ENCODE measurements around the gene ST3GAL6.

DNA sequence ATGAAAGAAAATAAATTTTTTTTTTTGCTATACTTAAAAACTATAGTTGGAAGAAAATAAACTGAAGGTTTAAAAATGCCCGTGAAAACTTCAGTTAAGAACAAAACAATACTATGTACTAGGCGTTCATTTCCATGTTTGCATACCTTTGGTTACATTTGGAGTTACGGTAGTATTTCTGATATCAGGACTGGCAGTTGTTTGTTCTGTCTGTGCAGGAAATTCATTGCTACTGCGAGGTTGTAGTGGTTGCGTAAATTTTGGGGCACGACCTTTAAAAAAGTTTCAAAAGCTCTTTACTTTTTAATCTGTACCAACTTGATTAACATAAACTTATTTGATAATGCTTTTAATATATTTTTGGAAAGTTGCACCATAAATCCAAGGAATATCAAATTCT is 47.9 kb downstream of the ST3GAL6 start:
- TF ChIP-seq, protein P1, sequence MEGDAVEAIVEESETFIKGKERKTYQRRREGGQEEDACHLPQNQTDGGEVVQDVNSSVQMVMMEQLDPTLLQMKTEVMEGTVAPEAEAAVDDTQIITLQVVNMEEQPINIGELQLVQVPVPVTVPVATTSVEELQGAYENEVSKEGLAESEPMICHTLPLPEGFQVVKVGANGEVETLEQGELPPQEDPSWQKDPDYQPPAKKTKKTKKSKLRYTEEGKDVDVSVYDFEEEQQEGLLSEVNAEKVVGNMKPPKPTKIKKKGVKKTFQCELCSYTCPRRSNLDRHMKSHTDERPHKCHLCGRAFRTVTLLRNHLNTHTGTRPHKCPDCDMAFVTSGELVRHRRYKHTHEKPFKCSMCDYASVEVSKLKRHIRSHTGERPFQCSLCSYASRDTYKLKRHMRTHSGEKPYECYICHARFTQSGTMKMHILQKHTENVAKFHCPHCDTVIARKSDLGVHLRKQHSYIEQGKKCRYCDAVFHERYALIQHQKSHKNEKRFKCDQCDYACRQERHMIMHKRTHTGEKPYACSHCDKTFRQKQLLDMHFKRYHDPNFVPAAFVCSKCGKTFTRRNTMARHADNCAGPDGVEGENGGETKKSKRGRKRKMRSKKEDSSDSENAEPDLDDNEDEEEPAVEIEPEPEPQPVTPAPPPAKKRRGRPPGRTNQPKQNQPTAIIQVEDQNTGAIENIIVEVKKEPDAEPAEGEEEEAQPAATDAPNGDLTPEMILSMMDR (IDR thresholded peaks at IDR 0.05; ENCODE audit: extremely low read depth in 1 of 2, insufficient read depth in 1 of 2, low read depth in 1 of 2, low read length in 2 of 2) = no peak
- TF ChIP-seq POLR2A (IDR thresholded peaks at IDR 0.05; ENCODE audit: low read depth, low read length) = no peak
- no peak for TF ChIP-seq EZH2 (IDR thresholded peaks at IDR 0.05; ENCODE audit: borderline replicate concordance, low read depth, low read length, severe bottlenecking)
- TF ChIP-seq, protein P2, sequence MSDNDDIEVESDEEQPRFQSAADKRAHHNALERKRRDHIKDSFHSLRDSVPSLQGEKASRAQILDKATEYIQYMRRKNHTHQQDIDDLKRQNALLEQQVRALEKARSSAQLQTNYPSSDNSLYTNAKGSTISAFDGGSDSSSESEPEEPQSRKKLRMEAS (IDR thresholded peaks at IDR 0.05; ENCODE audit: insufficient read depth, insufficient read length) = no peak
- no peak for TF ChIP-seq JUN (IDR thresholded peaks at IDR 0.05; ENCODE audit: borderline replicate concordance, insufficient read depth, insufficient read length, low read depth)
- TF ChIP-seq POLR2AphosphoS5 (IDR thresholded peaks at IDR 0.05; ENCODE audit: insufficient read depth, low read depth, low read length) = no peak
- TF ChIP-seq MYC (IDR thresholded peaks at IDR 0.05; ENCODE audit: low read depth, low read length) = no peak
- no peak for TF ChIP-seq GATA2 (IDR thresholded peaks at IDR 0.05; ENCODE audit: insufficient read depth, insufficient read length, low read depth, low read length)

Data from endothelial cell of umbilical vein (primary cell).